T-helper 2 cell treated with Interferon-gamma antibody and Interleukin-4, amounts not matched to agents 5 μg/mL and 100 μg/mL, for 36 hours (primary cell): Measurements from ENCODE around the gene ART5.
"Not testable (repeated sequence)": the region's sequence is repeated elsewhere in the genome, so short reads cannot be mapped to it uniquely, and the experiment has no call there.

Source experiments
- DNase-seq: peaks from one replicate; pipeline ENCODE4 v3.0.0; 2021; ENCODE audit warnings: low spot score
- H3K27ac Mint-ChIP-seq: one replicate; pipeline ENCODE4 v1.8.0; 2021; ENCODE audit warnings: mild to moderate bottlenecking, mixed read lengths
- H3K27me3 Mint-ChIP-seq: one replicate; pipeline ENCODE4 v1.8.0; 2021; ENCODE audit warnings: low read depth, mixed read lengths
- H3K36me3 Mint-ChIP-seq: one replicate; pipeline ENCODE4 v1.8.0; 2021; ENCODE audit warnings: low read depth, mixed read lengths
- H3K4me1 Mint-ChIP-seq: one replicate; pipeline ENCODE4 v1.8.0; 2021; ENCODE audit warnings: low read depth, mixed read lengths
- H3K4me3 Mint-ChIP-seq: one replicate; pipeline ENCODE4 v1.8.0; 2022; ENCODE audit warnings: mild to moderate bottlenecking, moderate library complexity, mixed read lengths
- H3K9me3 Mint-ChIP-seq: one replicate; pipeline ENCODE4 v1.8.0; 2021; ENCODE audit warnings: mixed read lengths

The ART5 gene

DNA sequence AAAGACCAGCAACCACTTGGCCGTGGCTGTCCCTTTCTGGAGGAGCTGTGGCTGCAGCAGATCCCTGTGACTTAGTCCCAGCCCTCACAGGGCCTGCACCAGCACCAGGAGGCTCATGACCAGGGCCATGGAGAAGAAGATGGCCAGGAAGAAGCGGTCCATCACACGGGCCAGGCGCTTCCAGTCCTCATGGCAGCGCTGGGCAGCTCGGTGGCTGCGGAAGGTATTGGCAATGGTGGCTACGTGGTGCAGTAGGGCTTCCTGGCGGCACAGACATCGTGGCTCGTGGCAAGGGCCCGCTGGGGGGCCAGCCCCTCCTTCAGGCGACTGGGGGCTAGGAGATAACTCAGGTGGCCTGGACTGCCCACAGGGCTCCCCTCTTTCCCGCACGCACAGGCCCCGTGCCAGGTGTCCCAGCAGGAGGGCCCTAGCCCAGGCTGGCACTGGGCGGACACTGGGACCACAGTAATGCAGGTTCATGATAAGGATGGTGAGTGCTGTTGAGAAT is 24.3 kb upstream of the ART5 start:
- no peak overlapping the region for H3K27ac Mint-ChIP-seq

DNA sequence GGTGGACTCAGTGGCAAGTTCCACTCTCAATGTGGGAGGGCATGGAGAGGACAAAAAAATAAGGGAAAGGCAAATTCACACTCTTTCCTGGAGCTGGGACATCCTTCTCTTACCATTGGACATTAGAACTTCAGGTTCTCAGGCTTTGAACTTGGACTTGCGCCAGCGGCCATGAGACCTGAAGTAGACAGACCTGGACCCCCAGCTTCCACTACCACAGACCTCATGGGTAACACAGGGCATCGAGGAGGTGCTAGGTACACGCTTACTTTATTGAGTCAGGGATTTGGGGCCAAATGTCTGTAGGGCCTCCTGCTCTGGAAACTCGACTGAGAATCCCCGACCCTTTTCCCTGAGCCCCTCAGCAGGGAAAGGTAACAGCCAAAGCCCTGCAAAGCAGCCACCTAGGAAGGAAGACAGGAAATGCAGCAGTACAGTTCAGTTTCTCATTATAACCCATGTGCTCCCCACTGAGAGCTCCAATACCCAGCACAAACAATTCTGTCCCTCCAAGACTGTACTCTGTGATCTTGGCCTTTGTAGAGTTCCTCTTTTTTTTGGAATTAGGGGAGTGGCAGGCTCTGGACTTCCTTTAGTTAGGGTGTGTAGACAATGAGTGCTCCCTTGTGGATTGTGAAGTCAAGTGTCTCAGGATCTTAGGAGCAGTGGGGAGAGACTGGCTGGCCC is 23.7 kb upstream of the ART5 start:
- Mint-ChIP-seq H3K27me3 (no peaks in the 10 kb centered on the region), H3K4me1 (peaks cover 2% of the 10 kb centered on the region), H3K4me3 (no peak overlapping the region), H3K36me3 (peaks cover 7% of the 10 kb centered on the region), H3K27ac (no peak overlapping the region), H3K9me3 (no peaks in the 10 kb centered on the region)
- no peak for DNase-seq

More for the DNA sequence above, 24.3 kb upstream of the ART5 start:
- Mint-ChIP-seq H3K9me3 (no peaks in the 10 kb centered on the region), H3K4me3 (no peak overlapping the region), H3K36me3 (peaks cover 12% of the 10 kb centered on the region), H3K27me3 (no peaks in the 10 kb centered on the region), H3K4me1 (peaks cover 2% of the 10 kb centered on the region)
- no peak for DNase-seq

DNA sequence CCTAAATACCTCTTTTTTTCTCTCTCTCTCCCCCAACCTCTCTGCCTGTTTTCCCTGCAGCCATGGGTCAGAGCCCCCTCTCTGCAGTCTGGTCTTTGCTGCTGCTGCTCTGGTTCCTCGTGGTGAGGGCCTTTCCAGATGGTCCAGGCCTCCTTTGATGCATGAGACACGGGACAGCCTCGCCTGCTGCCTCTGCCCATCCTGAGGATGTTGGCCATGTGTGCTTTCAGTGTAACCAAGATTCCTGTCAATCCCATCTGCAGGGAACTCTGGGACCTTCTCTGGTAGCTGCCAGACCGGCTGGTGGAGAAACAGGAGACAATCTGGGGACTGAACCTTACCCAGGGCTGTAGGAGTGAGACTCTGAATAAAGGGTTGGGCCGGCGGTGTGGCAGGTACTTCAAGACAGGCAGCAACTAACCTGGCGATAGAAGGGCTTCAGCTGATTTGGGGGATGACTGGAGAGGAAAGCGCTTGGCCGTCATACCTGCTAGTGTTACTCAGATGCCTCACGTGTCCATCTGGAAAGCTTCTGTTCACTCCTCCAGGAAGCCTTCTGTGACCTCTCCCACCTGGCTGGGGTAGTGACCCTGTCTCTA is 22.3 kb upstream of the ART5 start:
- no peak for DNase-seq
- Mint-ChIP-seq H3K4me1 (peaks cover 2% of the 10 kb centered on the region), H3K27ac (no peak overlapping the region), H3K9me3 (no peaks in the 10 kb centered on the region), H3K27me3 (no peaks in the 10 kb centered on the region), H3K4me3 (no peak overlapping the region), H3K36me3 (peaks cover 3% of the 10 kb centered on the region)

DNA sequence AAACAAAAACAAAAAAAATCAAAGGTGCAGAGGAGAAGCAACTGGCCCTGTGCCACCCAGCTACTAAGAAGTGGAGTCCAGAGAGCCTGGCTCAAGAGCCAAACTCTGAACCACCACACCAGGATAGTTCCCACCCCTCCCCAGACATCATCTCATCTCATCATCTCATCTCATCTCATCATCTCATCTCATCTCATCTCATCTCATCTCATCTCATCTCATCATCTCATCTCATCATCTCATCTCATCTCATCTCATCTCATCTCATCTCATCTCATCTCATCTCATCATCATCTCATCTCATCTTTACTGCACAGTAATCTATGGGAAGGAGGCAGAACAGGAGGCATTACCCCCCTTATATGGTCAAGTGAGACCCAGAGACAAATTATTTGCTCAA is 21.1 kb upstream of the ART5 start:
- Mint-ChIP-seq H3K27me3 (no peaks in the 10 kb centered on the region), H3K36me3 (peaks cover 3% of the 10 kb centered on the region), H3K4me3 (no peak overlapping the region), H3K9me3 (no peaks in the 10 kb centered on the region), H3K4me1 (peaks cover 2% of the 10 kb centered on the region), H3K27ac (no peak overlapping the region)
- DNase-seq: no peak

DNA sequence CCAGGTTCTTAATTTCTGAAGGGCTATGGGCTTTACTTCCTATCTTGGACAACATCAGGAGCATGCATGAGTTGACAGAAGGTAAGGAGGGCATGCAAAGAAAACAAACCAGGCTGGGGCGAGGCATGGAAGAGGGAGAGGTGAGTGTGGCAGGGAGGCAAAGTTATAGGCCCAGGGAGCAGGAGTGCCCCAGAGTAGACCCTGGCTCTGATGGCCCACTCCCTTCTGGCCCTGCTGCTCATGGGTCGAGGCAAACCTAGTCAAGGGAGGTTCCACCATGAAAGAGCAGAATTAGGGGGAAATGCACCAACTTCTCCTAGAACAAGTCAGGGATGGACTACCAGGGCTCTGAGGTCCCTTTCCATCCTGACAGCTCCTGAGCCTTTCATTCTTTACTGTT is 19.2 kb upstream of the ART5 start:
- peaks cover 3% of the 10 kb centered on the region for H3K27me3 Mint-ChIP-seq
- H3K27ac Mint-ChIP-seq: no peak overlapping the region
- peaks cover 3% of the 10 kb centered on the region for H3K36me3 Mint-ChIP-seq
- H3K4me3 Mint-ChIP-seq: no peak overlapping the region
- peaks cover 2% of the 10 kb centered on the region for H3K4me1 Mint-ChIP-seq
- DNase-seq: no peak
- no peaks in the 10 kb centered on the region for H3K9me3 Mint-ChIP-seq

DNA sequence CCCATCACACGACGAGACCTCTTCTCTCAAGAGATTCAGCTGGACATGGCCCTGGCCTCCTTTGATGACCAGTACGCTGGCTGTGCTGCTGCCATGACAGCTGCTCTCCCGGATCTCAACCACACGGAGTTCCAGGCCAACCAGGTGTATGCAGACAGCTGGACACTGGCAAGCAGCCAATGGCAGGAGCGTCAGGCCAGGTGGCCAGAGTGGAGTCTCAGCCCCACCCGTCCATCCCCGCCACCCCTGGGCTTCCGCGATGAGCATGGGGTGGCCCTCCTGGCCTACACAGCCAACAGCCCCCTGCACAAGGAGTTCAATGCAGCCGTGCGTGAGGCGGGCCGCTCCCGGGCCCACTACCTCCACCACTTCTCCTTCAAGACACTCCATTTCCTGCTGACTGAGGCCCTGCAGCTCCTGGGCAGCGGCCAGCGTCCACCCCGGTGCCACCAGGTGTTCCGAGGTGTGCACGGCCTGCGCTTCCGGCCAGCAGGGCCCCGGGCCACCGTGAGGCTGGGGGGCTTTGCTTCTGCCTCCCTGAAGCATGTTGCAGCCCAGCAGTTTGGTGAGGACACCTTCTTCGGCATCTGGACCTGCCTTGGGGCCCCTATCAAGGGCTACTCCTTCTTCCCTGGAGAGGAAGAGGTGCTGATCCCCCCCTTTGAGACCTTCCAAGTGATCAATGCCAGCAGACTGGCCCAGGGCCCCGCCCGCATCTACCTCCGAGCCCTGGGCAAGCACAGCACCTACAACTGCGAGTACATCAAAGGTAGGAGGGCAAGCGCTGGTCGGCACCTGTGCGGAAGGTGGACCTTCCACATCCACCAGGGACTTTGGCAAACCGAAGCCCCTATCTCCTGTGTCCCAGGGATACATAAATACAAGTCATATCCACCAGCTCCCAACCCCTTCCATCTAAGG is 18.1 kb upstream of the ART5 start:
- H3K4me1 Mint-ChIP-seq: peaks cover 2% of the 10 kb centered on the region
- no peak overlapping the region for H3K27ac Mint-ChIP-seq
- no peak for DNase-seq
- peaks cover 9% of the 10 kb centered on the region for H3K27me3 Mint-ChIP-seq
- H3K4me3 Mint-ChIP-seq: no peak overlapping the region
- H3K36me3 Mint-ChIP-seq: no peaks in the 10 kb centered on the region
- no peaks in the 10 kb centered on the region for H3K9me3 Mint-ChIP-seq

DNA sequence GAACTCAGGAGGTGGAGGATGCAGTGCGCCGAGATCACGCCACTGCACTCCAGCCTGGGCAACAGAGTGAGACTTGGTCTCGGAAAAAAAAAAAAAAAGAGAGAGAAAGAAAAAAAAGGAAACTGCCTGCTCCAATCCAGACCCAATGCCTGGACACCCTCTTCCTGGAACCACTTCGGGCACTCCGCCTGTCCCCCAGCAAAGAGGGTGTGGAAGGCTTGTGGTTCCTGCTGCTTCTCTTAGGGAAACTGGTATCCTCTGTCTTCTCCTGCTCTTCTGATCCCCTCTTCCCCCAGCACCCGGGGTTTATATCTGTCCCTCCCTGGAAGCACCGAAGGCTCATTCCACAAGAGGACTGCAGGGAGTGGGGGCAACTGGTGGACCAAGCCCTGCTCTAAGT is 16.5 kb upstream of the ART5 start:
- no peak overlapping the region for H3K4me3 Mint-ChIP-seq
- no peaks in the 10 kb centered on the region for H3K9me3 Mint-ChIP-seq
- peaks cover 2% of the 10 kb centered on the region for H3K4me1 Mint-ChIP-seq
- H3K27me3 Mint-ChIP-seq: peaks cover 9% of the 10 kb centered on the region
- H3K27ac Mint-ChIP-seq: no peak overlapping the region
- no peak for DNase-seq
- H3K36me3 Mint-ChIP-seq: no peaks in the 10 kb centered on the region

DNA sequence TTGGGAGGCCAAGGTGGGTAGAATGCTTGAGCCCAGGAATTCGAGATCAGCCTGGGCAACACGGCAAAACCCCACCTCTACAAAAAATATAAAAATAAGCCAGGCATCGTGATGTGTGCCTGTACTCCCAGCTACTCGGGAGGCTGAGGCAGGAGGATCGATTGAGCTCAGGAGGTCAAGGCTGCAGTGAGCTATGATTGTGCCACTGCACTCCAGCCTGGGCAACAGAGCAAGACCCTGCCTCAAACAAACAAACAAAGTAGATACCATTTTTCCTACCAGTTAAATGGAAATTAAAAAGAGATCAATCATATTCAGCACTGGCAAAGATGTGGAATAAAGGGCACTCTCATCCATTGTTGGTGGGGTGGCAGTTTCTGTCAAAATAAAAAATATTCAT is 15.5 kb upstream of the ART5 start:
- H3K9me3 Mint-ChIP-seq, H3K36me3 Mint-ChIP-seq, H3K27me3 Mint-ChIP-seq, DNase-seq, H3K27ac Mint-ChIP-seq, H3K4me1 Mint-ChIP-seq, H3K4me3 Mint-ChIP-seq: not testable (repeated sequence)

DNA sequence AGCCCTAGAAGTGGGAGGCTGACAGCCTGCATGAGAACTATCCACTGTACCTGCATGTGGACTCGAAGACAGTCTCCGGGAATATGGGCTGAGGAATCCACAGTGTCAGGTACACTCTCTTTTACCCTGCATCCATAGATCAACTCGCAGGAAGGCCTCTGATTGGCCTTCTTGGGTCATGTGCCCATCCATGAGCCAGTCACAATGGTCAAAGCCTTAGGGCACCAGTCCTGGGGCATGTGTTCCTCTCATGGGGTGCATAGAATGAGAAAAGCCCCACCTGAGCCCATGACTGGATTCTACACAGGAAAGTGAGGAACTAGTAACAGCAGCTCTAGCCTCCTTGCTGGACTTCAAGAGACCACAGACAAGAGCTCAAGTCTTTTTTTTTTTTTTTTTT is 13.8 kb upstream of the ART5 start:
- DNase-seq: no peak
- Mint-ChIP-seq H3K9me3 (no peaks in the 10 kb centered on the region), H3K36me3 (no peaks in the 10 kb centered on the region), H3K4me3 (no peak overlapping the region), H3K27ac (no peak overlapping the region), H3K27me3 (peaks cover 14% of the 10 kb centered on the region), H3K4me1 (no peaks in the 10 kb centered on the region)

DNA sequence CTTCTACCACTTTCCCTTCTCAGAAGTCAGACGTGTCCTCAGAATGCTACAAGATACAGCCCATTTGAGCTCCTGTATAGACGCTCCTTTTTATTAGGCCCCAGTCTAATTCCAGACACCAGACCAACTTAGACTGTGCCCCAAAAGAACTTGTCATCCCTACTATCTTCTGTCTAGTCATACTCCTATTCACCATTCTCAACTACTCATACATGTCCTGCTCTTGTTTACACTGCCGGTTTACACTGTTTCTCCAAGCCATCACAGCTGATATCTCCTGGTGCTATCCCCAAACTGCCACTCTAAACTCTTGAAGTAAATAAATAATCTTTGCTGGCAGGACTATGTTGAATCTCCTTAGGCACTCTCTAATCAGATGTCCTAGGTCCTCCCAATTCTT is 10.7 kb upstream of the ART5 start:
- H3K36me3 Mint-ChIP-seq, H3K4me3 Mint-ChIP-seq, H3K27ac Mint-ChIP-seq, H3K9me3 Mint-ChIP-seq, H3K4me1 Mint-ChIP-seq, DNase-seq: not testable (repeated sequence)
- H3K27me3 Mint-ChIP-seq: peaks cover 31% of the 10 kb centered on the region

DNA sequence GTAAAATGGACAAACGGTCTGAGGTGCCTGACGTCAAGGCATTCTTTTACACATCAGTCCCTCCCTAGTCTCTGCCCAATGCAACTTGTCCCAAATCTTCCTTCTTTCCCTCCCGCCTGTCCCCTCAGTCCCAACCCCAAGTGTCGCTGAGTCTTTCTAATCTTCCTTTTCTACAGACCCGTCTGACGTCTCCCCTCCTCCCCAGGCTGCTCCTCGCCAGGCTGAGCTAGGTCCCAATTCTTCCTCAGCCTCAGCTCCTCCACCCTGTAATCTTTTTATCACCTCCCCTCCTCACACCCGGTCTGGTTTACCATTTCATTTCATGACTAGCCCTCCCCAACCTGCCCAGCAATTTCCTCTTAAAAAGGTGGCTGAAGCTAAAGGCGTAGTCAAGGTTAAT is 7.6 kb upstream of the ART5 start:
- DNase-seq, H3K36me3 Mint-ChIP-seq, H3K27ac Mint-ChIP-seq, H3K9me3 Mint-ChIP-seq, H3K4me1 Mint-ChIP-seq, H3K4me3 Mint-ChIP-seq: not testable (repeated sequence)
- peaks cover 25% of the 10 kb centered on the region for H3K27me3 Mint-ChIP-seq

DNA sequence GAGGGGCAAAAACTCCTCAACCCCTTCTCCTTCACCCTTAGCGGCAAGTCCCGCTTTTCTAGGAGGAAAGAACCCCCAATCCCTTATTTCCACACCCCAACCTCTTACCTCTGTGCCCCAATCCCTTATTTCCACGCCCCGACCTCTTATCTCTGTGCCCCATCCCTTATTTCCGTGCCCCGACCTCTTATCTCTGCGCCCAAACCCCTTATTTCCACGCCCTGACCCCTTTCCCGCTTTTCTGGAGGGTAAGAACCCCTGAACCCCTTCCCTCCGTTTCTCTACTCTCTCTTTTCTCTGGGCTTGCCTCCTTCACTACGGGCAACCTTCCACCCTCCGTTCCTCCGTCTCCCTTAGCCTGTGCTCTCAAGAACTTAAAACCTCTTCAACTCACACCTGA is 7.1 kb upstream of the ART5 start:
- peaks cover 30% of the 10 kb centered on the region for H3K27me3 Mint-ChIP-seq
- not testable (repeated sequence) for H3K4me1 Mint-ChIP-seq, H3K36me3 Mint-ChIP-seq, DNase-seq, H3K27ac Mint-ChIP-seq, H3K9me3 Mint-ChIP-seq, H3K4me3 Mint-ChIP-seq

DNA sequence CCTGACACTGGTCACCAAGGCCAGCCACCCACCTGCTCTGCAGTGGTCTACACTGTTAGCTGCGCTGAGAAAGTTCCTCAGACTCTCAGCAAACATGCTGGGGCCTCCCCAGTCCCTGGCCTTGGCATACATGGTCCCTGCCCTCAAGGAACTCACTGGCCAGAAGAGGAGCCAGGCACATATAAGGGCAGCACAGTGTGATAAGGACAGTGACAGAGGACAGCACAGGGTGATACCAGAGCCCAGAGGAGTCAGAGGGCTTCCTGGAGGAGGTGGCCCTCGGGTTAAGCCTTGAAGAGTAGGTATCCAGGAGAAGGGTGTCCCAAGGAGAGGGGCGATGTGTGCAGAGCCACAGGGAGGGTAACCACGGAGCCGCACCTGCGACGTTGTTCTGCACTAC is 3.8 kb upstream of the ART5 start:
- no peak for DNase-seq
- Mint-ChIP-seq H3K9me3 (no peaks in the 10 kb centered on the region), H3K4me3 (no peak overlapping the region), H3K27ac (no peak overlapping the region), H3K27me3 (peaks cover 44% of the 10 kb centered on the region), H3K4me1 (peaks cover 2% of the 10 kb centered on the region), H3K36me3 (no peaks in the 10 kb centered on the region)

DNA sequence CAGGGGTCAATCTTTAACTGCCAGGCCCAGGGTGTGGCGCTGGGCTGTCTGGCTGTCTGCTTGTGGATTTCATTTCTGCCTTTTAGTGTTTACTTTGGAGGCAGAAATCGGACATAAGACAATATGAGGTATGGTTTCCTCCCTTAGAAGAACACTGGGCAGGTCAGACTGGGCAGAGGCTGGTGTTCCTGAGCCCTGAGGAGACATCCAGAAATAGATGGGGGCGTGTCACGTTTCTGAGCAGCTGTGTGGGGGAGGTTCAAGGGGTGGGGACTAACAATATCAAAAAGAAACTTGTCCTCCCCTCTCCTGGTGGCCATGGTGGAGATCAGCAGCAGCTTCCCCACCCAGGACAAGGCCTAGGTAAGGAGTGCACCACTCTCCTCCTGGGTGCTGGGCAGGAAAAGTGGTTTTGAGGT is 3.0 kb upstream of the ART5 start, which contains the start of gene ART1:
Gene ART1 (plus strand): TSS at position 312 of the 419 bp plus-strand sequence. CDS start 14,086 bp downstream, outside the sequence.
- Mint-ChIP-seq H3K27me3 (peaks cover 43% of the 10 kb centered on the region), H3K4me3 (no peak within 1 kb of the TSS), H3K9me3 (no peaks in the 10 kb centered on the region)

More for the DNA sequence above, 3.0 kb upstream of the ART5 start, which contains the start of gene ART1:
- no peak for DNase-seq
- Mint-ChIP-seq H3K27ac (no peak within 1 kb of the TSS), H3K4me1 (peaks cover 2% of the 10 kb centered on the region), H3K36me3 (no peaks in the 10 kb centered on the region)
